ENCODE data around the gene HAP1. TPM values are rescaled to one million over a fixed set of nuclear protein-coding genes. Genes with fewer than 3 reads are reported as not detected.

HAP1 gene
- total RNA-seq, 1 donor from 2014 or later, result 0.45 TPM

DNA sequence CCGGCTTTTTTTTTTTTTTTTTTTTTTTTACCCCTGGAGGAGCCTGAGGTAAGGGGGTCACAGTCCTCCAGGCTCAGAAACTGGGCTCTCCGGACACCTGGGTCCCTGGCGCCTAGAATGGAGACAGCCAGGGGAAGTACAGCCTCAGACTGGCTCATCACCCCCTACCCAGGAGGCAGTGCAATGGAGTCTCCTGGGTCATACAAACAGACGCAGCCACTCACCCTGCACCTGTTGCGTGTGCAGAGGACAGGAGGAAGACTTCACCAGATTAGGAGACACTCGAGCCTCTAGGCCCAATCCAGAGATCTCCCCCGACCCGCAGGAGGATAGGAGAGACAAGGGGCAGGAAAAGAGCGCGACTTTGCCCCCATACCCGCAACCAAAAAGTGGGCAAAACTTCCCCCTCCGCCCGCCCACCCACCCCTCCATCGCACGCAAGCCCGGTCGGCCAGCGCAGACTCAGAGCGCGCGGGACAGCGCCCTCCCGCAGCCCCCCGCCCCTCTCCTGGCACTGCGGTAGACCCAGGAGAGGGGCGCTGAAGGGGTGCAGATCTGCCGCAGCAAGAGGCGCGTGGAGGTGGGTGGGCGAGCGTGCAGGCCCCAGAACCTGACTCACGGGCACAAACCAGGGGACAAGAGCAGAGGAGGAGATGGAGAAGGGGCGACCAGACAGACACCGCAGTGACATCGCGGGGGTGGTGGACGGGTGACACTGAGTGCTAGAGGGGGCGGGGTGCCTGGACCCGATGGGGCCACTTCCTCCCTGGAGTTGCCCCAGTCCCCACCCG is 900 bp downstream of the HAP1 start:
- H3K4me3 Mint-ChIP-seq, result peak overlapping the region; percentile 60
- DNase-seq (ENCODE audit: low spot score in 2 of 2, unreplicated experiment in 2 of 2), result no peak
- H3K27me3 Mint-ChIP-seq (ENCODE audit: low read depth), result peaks cover 79% of the 10 kb centered on the region
- TF ChIP-seq, protein P1, sequence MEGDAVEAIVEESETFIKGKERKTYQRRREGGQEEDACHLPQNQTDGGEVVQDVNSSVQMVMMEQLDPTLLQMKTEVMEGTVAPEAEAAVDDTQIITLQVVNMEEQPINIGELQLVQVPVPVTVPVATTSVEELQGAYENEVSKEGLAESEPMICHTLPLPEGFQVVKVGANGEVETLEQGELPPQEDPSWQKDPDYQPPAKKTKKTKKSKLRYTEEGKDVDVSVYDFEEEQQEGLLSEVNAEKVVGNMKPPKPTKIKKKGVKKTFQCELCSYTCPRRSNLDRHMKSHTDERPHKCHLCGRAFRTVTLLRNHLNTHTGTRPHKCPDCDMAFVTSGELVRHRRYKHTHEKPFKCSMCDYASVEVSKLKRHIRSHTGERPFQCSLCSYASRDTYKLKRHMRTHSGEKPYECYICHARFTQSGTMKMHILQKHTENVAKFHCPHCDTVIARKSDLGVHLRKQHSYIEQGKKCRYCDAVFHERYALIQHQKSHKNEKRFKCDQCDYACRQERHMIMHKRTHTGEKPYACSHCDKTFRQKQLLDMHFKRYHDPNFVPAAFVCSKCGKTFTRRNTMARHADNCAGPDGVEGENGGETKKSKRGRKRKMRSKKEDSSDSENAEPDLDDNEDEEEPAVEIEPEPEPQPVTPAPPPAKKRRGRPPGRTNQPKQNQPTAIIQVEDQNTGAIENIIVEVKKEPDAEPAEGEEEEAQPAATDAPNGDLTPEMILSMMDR (IDR thresholded peaks at IDR 0.05; ENCODE audit: unreplicated experiment), result no peak
- H3K9me3 Mint-ChIP-seq, result no peaks in the 10 kb centered on the region
- peaks cover 10% of the 10 kb centered on the region for H3K4me1 Mint-ChIP-seq
- H3K36me3 Mint-ChIP-seq, result no peaks in the 10 kb centered on the region
- no peak overlapping the region for H3K27ac Mint-ChIP-seq

DNA sequence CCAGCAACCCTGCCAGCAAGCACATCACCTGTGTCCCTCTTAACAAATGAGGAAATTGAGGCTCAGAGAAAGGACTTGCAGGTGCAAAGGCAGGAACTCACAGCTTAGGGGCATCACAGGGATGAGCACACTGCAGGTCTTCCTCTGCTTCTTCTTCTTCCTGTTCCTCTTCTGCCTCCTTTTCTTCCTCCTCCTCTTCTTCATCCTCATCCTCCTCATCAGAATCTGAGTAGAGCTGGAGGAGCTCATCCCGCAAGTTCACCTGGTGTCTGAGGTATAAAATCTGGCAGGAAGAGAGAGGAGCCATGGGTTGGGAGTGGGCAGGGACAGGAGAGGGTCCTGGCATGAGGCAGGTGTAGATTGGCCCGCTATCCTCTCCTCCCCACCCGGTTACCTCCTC is 2.6 kb downstream of the HAP1 start:
- Mint-ChIP-seq H3K27me3 (ENCODE audit: low read depth) (peaks cover 68% of the 10 kb centered on the region), H3K9me3 (no peaks in the 10 kb centered on the region)
- TF ChIP-seq, protein P1 (IDR thresholded peaks at IDR 0.05; ENCODE audit: unreplicated experiment), result no peak

DNA sequence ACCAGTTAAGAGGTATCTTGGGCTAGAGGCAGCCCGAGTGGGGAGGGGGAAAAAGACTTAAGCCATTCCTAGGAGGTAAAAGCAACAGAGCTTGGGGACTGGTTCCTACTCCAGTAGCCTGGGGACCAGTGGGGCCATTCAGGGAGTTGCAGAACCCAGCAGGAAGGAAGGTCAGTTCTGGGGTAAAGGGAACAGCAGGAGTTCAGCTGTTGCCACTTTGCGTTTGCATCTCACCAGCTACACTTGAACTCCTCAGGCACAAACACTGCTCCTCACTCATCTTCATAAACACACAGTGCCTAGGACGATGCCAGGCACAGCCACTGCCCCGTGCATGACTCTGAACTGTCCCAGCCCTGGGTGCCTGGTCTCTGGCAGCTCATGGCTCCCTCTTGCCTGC is 4.0 kb downstream of the HAP1 start:
- Mint-ChIP-seq H3K9me3 (no peaks in the 10 kb centered on the region), H3K27ac (no peak overlapping the region)

More for the DNA sequence above, 2.6 kb downstream of the HAP1 start:
- Mint-ChIP-seq H3K27ac (no peak overlapping the region), H3K4me3 (no peak overlapping the region), H3K4me1 (peaks cover 5% of the 10 kb centered on the region), H3K36me3 (no peaks in the 10 kb centered on the region)
- no peak for DNase-seq (ENCODE audit: low spot score in 2 of 2, unreplicated experiment in 2 of 2)

DNA sequence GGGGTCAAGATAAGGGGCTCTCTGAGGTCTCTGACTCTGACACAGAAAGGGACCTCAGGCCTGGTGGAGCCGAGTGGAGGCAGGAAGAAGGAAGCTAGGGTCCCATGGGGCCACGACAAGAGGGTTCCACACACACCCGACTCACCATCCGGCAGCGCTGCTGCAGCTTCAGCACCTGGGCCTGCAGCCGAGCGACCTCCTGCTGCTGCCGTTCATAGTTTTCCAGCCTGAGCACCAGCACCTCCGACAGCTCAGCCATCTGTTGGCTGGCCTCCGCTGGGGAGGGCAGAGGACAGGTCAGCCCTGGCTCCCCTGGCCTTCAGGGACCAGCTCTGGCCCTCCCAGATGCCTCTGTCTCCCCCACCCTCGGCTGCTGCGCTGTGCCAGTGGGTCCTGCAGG is 6.4 kb downstream of the HAP1 start:
- Mint-ChIP-seq H3K27me3 (ENCODE audit: low read depth) (peaks cover 31% of the 10 kb centered on the region), H3K9me3 (no peaks in the 10 kb centered on the region), H3K4me1 (peaks cover 4% of the 10 kb centered on the region), H3K27ac (no peak overlapping the region), H3K36me3 (no peaks in the 10 kb centered on the region), H3K4me3 (no peak overlapping the region)
- no peak for DNase-seq (ENCODE audit: low spot score in 2 of 2, unreplicated experiment in 2 of 2)
- TF ChIP-seq, protein P1 (IDR thresholded peaks at IDR 0.05; ENCODE audit: unreplicated experiment), result no peak

More for the DNA sequence above, 4.0 kb downstream of the HAP1 start:
- peaks cover 54% of the 10 kb centered on the region for H3K27me3 Mint-ChIP-seq (ENCODE audit: low read depth)
- no peak overlapping the region for H3K4me3 Mint-ChIP-seq
- peaks cover 5% of the 10 kb centered on the region for H3K4me1 Mint-ChIP-seq
- TF ChIP-seq, protein P1 (IDR thresholded peaks at IDR 0.05; ENCODE audit: unreplicated experiment), result no peak
- DNase-seq (ENCODE audit: low spot score in 2 of 2, unreplicated experiment in 2 of 2), result no peak
- H3K36me3 Mint-ChIP-seq, result no peaks in the 10 kb centered on the region

DNA sequence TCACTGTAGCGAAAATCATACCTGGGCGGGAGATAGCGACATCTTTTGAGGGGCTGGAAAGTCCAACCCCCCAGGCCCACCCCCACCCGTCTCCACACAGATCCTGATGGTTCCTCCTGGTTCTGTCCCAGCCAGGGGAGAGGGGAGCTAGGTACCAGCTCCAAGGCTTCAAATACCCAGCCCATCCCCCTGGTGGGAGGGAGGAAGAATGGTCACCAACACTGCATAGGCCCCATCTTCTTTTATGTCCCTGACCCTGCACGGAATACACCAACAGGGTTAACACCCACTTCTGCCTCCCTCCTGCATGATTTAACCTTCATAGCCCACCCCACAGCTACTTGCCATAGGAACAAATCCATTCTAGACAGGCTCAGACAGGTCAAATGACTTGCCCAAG is 9.3 kb downstream of the HAP1 start:
- H3K27ac Mint-ChIP-seq, result no peak overlapping the region
- peaks cover 2% of the 10 kb centered on the region for H3K27me3 Mint-ChIP-seq (ENCODE audit: low read depth)
- TF ChIP-seq, protein P1 (IDR thresholded peaks at IDR 0.05; ENCODE audit: unreplicated experiment), result no peak

More for the DNA sequence above, 9.3 kb downstream of the HAP1 start:
- no peak overlapping the region for H3K4me3 Mint-ChIP-seq
- DNase-seq (ENCODE audit: low spot score in 2 of 2, unreplicated experiment in 2 of 2), result no peak
- H3K9me3 Mint-ChIP-seq, result no peaks in the 10 kb centered on the region
- no peaks in the 10 kb centered on the region for H3K36me3 Mint-ChIP-seq
- peaks cover 4% of the 10 kb centered on the region for H3K4me1 Mint-ChIP-seq
